ENCODE measurements around the gene SLCO1B1.

DNA sequence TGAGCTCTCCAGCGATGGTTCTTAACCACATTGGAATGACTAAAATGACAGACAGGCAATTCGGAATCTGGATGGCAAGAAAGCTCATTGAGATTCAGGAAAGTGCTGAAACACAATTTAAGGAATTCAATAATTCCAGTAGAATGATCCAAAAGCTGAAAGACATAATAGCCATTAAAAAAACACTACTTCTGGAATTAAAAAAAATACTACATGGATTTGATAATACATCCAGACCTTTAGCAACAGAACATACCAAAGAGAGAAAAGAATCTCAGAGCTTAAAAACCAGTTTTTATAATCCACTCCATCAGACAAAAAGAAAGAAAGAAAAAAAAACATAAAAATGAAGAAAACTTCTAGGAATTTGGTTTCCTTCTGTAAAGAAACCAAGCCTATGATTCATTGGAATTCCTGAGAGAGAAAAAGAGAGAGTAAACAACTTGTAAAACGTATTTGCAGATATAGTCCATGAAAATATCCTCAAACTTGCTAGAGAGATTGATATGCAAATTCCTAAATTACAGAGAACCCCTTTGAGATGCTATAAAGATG lies 52.8 kb downstream of the SLCO1B1 start:
- no peak for TF ChIP-seq RAD21 (IDR thresholded peaks at IDR 0.05; ENCODE audit: low read depth)
- no peak for TF ChIP-seq EZH2 (IDR thresholded peaks at IDR 0.05)
- TF ChIP-seq ZFX (IDR thresholded peaks at IDR 0.05): no peak
- no peak for TF ChIP-seq REST (IDR thresholded peaks at IDR 0.05; ENCODE audit: low read depth)
- TF ChIP-seq POLR2A (IDR thresholded peaks at IDR 0.05; ENCODE audit: borderline replicate concordance, extremely low read depth, insufficient read depth, insufficient read length): no peak
- TF ChIP-seq, protein P1, sequence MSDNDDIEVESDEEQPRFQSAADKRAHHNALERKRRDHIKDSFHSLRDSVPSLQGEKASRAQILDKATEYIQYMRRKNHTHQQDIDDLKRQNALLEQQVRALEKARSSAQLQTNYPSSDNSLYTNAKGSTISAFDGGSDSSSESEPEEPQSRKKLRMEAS (IDR thresholded peaks at IDR 0.05): no peak
- TF ChIP-seq JUND (IDR thresholded peaks at IDR 0.05): no peak
- TF ChIP-seq, protein P2, sequence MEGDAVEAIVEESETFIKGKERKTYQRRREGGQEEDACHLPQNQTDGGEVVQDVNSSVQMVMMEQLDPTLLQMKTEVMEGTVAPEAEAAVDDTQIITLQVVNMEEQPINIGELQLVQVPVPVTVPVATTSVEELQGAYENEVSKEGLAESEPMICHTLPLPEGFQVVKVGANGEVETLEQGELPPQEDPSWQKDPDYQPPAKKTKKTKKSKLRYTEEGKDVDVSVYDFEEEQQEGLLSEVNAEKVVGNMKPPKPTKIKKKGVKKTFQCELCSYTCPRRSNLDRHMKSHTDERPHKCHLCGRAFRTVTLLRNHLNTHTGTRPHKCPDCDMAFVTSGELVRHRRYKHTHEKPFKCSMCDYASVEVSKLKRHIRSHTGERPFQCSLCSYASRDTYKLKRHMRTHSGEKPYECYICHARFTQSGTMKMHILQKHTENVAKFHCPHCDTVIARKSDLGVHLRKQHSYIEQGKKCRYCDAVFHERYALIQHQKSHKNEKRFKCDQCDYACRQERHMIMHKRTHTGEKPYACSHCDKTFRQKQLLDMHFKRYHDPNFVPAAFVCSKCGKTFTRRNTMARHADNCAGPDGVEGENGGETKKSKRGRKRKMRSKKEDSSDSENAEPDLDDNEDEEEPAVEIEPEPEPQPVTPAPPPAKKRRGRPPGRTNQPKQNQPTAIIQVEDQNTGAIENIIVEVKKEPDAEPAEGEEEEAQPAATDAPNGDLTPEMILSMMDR (IDR thresholded peaks at IDR 0.05 in 2 of 3, conservative IDR thresholded peaks at IDR 0.05 in 1 of 3; ENCODE audit: borderline replicate concordance in 1 of 3, insufficient read depth in 1 of 3, low read depth in 2 of 3, low read length in 2 of 3): no peak
- no peak for TF ChIP-seq CBX3 (IDR thresholded peaks at IDR 0.05; ENCODE audit: low read depth)
- no peak for TF ChIP-seq TCF7L2 (IDR thresholded peaks at IDR 0.05; ENCODE audit: borderline replicate concordance, extremely low read depth, insufficient read depth, insufficient read length)
